Left lung (tissue), 10 donors: Measurements from ENCODE around the gene C22orf31. TPM values are rescaled to one million over a fixed set of nuclear protein-coding genes. Genes with fewer than 3 reads are reported as not detected.

Source experiments
- ATAC-seq: fragments of 200-7000 bp; cut with Tn5 transposase; one replicate; pipeline ENCODE4 v1.9.1; 2020; ENCODE audit warnings: moderate library complexity
- DNase-seq, 4 donors: peaks; one replicate each; pipeline ENCODE4 v3.0.0-alpha.2; 2013 to 2020
- H3K27ac ChIP-seq, 2 donors: fragments of 200-600 bp; sonication (generic) in 1 of 2; one replicate each; pipeline versions ENCODE4 v1.5.0 to v1.8.0; 2020 to 2021
- H3K27me3 ChIP-seq, 2 donors: fragments of 200-600 bp; sonication (generic) in 1 of 2; one replicate each; pipeline versions ENCODE4 v1.5.0 to v1.8.0; 2020 to 2021
- H3K36me3 ChIP-seq, 2 donors: fragments of 200-600 bp; sonication (generic) in 1 of 2; one replicate each; pipeline versions ENCODE4 v1.5.0 to v1.8.0; 2020 to 2021
- H3K4me1 ChIP-seq, 2 donors: fragments of 200-600 bp; one replicate each; pipeline ENCODE4 v1.8.0; 2021
- H3K4me3 ChIP-seq, 2 donors: fragments of 200-600 bp; sonication (generic) in 1 of 2; one replicate each; pipeline versions ENCODE4 v1.5.0 to v1.8.0; 2020 to 2021; ENCODE audit warnings: mild to moderate bottlenecking in 1 of 2
- H3K9me3 ChIP-seq, 2 donors: fragments of 200-600 bp; sonication (generic) in 1 of 2; one replicate each; pipeline versions ENCODE4 v1.5.0 to v1.8.0; 2020 to 2021
- CTCF ChIP-seq, 2 donors: fragments of 200-600 bp; sonication (generic) in 1 of 2; IDR thresholded peaks; one replicate each; pipeline versions ENCODE4 v1.5.0 to v1.8.0; 2021; ENCODE audit warnings: antibody characterized with exemption in 2 of 2
- intact Hi-C, 2 donors: fragments of 100-400 bp; cut with DNase I; formaldehyde crosslinking; loops; one replicate each; pipeline versions ENCODE4 v1.11.2 to v1.14.2; 2022
- polyA plus RNA-seq, 6 donors: library from polyadenylated mRNA; unstranded; fragments of 120-200 nt; gene quantifications; one replicate each; pipeline ENCODE4 v1.2.1, GENCODE V29; 2013; ENCODE audit not compliant: insufficient read length in 6 of 6
- total RNA-seq, 2 donors: library from RNA; stranded (reverse); fragmentation: NEBNext Ultra II Directional; extraction: Animal tissue kit (Norgen Biotek cat#: 25700); gene quantifications; one replicate each; pipeline ENCODE4 v1.2.1, GENCODE V29; 2021
- donor health status: DM: no; HTN: yes; CAD: no.
- donor health status: DM: no; HTN: no; CAD: no.

The C22orf31 gene
- total and polyA plus RNA-seq, 8 donors: 0.29 to 1.6 (median 1.1) TPM; not detected in 1

- Histone ChIP-seq H3K4me1 (no peaks in the 10 kb centered on the region), H3K27ac (no peak overlapping the region), H3K36me3 (no peaks in the 10 kb centered on the region), H3K4me3 (no peak overlapping the region), H3K9me3 (no peaks in the 10 kb centered on the region), H3K27me3 (no peaks in the 10 kb centered on the region)
- intact Hi-C loops: no loop called here
- ATAC-seq (no peak), DNase-seq (no peak)
- no peak for TF ChIP-seq CTCF (IDR thresholded peaks at IDR 0.05)
Measured at GRCh38 chr22:29105468-29105867, 43.8 kb upstream of the C22orf31 start.

GRCh38 chr22:29103121-29103520, 41.5 kb upstream of the C22orf31 start:
- H3K4me1 ChIP-seq: no peaks in the 10 kb centered on the region
- no peaks in the 10 kb centered on the region for H3K9me3 ChIP-seq
- H3K36me3 ChIP-seq: peaks cover 0 to 11% of the 10 kb centered on the region in 2 donors
- intact Hi-C loops: no loop called here
- H3K27ac ChIP-seq: no peak overlapping the region
- no peak overlapping the region for H3K4me3 ChIP-seq
- no peaks in the 10 kb centered on the region for H3K27me3 ChIP-seq
- ATAC-seq (no peak), DNase-seq (no peak)
- no peak for TF ChIP-seq CTCF (IDR thresholded peaks at IDR 0.05)

DNA sequence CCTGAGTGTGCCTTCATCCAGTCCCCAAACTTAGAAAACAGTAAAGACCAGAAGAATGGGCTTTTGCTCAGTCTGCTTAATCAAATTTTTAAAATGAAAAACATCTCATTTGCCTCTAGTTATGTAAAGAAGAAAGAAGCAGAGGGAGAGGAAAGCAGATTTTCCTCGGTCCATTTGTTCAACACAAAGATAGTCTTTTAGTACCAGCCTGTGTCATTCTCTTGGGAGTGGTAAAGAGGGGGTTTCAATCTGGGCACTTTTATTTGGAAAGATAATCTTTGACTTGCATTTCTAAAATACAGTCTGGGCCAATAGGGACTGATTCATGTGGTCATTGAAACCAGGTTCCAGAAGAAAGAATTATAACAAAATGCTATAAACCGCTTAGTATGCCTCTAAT, 40.7 kb upstream of the C22orf31 start:
- H3K36me3 ChIP-seq: peaks cover 0 to 11% of the 10 kb centered on the region in 2 donors
- no peak for TF ChIP-seq CTCF (IDR thresholded peaks at IDR 0.05)
- intact Hi-C loops: no loop called here
- H3K9me3 ChIP-seq: no peaks in the 10 kb centered on the region
- no peaks in the 10 kb centered on the region for H3K4me1 ChIP-seq
- H3K4me3 ChIP-seq: no peak overlapping the region
- H3K27ac ChIP-seq: no peak overlapping the region
- DNase-seq: no peak
- no peaks in the 10 kb centered on the region for H3K27me3 ChIP-seq
- no peak for ATAC-seq

DNA sequence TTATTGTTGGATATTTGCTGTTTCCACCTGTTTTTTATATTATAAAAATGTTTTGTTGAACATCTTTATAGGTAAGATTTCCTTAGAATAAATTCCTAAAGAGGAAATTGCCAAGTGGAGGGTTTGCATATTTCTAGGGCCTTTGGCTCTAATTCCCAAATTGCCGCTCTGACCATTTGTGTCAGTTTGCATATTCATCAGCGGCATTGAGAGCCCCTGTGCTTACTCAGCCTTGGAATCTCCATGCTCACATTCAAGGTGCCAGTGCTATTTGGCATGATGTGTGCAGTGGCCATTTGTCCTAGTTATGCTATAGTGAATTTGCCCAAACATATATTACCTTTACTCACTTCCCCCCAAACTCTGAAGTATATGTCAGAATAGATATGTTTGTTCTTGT, 36.7 kb upstream of the C22orf31 start:
- no peaks in the 10 kb centered on the region for H3K9me3 ChIP-seq
- no peak overlapping the region for H3K4me3 ChIP-seq
- intact Hi-C loops: no loop called here
- ATAC-seq (no peak), DNase-seq (no peak)
- H3K4me1 ChIP-seq: no peaks in the 10 kb centered on the region
- TF ChIP-seq CTCF (IDR thresholded peaks at IDR 0.05): no peak
- H3K27ac ChIP-seq: no peak overlapping the region
- no peaks in the 10 kb centered on the region for H3K27me3 ChIP-seq
- H3K36me3 ChIP-seq: peaks cover 0 to 19% of the 10 kb centered on the region in 2 donors

- intact Hi-C loops: no loop called here
- no peak overlapping the region for H3K27ac ChIP-seq
Measured at GRCh38 chr22:29096736-29097669, 35.4 kb upstream of the C22orf31 start.

More at GRCh38 chr22:29096736-29097669, 35.4 kb upstream of the C22orf31 start:
- H3K9me3 ChIP-seq: no peaks in the 10 kb centered on the region
- no peak for TF ChIP-seq CTCF (IDR thresholded peaks at IDR 0.05)
- H3K4me3 ChIP-seq: no peak overlapping the region
- peaks cover 0 to 19% of the 10 kb centered on the region in 2 donors for H3K36me3 ChIP-seq
- ATAC-seq: no peak
- peaks cover 6 to 10% of the 10 kb centered on the region in 2 donors for H3K4me1 ChIP-seq
- no peak for DNase-seq
- no peaks in the 10 kb centered on the region for H3K27me3 ChIP-seq
